ENCODE results near the gene RNF26.

Gene RNF26

GRCh38 chr11:119305556-119306372 is 28.6 kb upstream of the RNF26 start:
- no peak overlapping the region for H3K4me3 ChIP-seq (ENCODE audit: low read depth in 1 of 2, low read length in 2 of 2)
- no peaks in the 10 kb centered on the region for H3K9me3 ChIP-seq (ENCODE audit: control insufficient read depth in 1 of 2, low read length in 2 of 2)
- H3K4me1 ChIP-seq (ENCODE audit: control insufficient read depth in 1 of 2, insufficient read depth in 2 of 2, low read length in 2 of 2): peaks cover 0 to 11% of the 10 kb centered on the region in 2 donors
- H3K36me3 ChIP-seq (ENCODE audit: control insufficient read depth in 1 of 2, insufficient read depth in 2 of 2, low read length in 2 of 2): peaks cover 34 to 57% of the 10 kb centered on the region in 2 donors
- no peak overlapping the region for H3K27ac ChIP-seq (ENCODE audit: low read length)
- H3K27me3 ChIP-seq (ENCODE audit: low read depth, low read length): no peaks in the 10 kb centered on the region

- Histone ChIP-seq H3K27ac (ENCODE audit: low read length) (no peak overlapping the region), H3K4me1 (ENCODE audit: control insufficient read depth in 1 of 2, insufficient read depth in 2 of 2, low read length in 2 of 2) (peaks cover 0 to 7% of the 10 kb centered on the region in 2 donors), H3K36me3 (ENCODE audit: control insufficient read depth in 1 of 2, insufficient read depth in 2 of 2, low read length in 2 of 2) (peaks cover 28 to 64% of the 10 kb centered on the region in 2 donors)
Observed at GRCh38 chr11:119306373-119306890, 27.9 kb upstream of the RNF26 start.

GRCh38 chr11:119307219-119307618 is 27.1 kb upstream of the RNF26 start:
- Histone ChIP-seq H3K36me3 (ENCODE audit: control insufficient read depth in 1 of 2, insufficient read depth in 2 of 2, low read length in 2 of 2) (peaks cover 23 to 67% of the 10 kb centered on the region in 2 donors), H3K4me1 (ENCODE audit: control insufficient read depth in 1 of 2, insufficient read depth in 2 of 2, low read length in 2 of 2) (peaks cover 0 to 7% of the 10 kb centered on the region in 2 donors), H3K4me3 (ENCODE audit: low read depth in 1 of 2, low read length in 2 of 2) (no peak overlapping the region), H3K27ac (ENCODE audit: low read length) (no peak overlapping the region), H3K27me3 (ENCODE audit: low read depth, low read length) (no peaks in the 10 kb centered on the region), H3K9me3 (ENCODE audit: control insufficient read depth in 1 of 2, low read length in 2 of 2) (no peaks in the 10 kb centered on the region)

More at GRCh38 chr11:119306373-119306890, 27.9 kb upstream of the RNF26 start:
- Histone ChIP-seq H3K9me3 (ENCODE audit: control insufficient read depth in 1 of 2, low read length in 2 of 2) (no peaks in the 10 kb centered on the region), H3K4me3 (ENCODE audit: low read depth in 1 of 2, low read length in 2 of 2) (no peak overlapping the region), H3K27me3 (ENCODE audit: low read depth, low read length) (no peaks in the 10 kb centered on the region)

GRCh38 chr11:119307974-119308373 is 26.4 kb upstream of the RNF26 start:
- Histone ChIP-seq H3K27ac (ENCODE audit: low read length) (no peak overlapping the region), H3K27me3 (ENCODE audit: low read depth, low read length) (no peaks in the 10 kb centered on the region), H3K4me1 (ENCODE audit: control insufficient read depth in 1 of 2, insufficient read depth in 2 of 2, low read length in 2 of 2) (peaks cover 0 to 7% of the 10 kb centered on the region in 2 donors), H3K4me3 (ENCODE audit: low read depth in 1 of 2, low read length in 2 of 2) (no peak overlapping the region), H3K9me3 (ENCODE audit: control insufficient read depth in 1 of 2, low read length in 2 of 2) (no peaks in the 10 kb centered on the region), H3K36me3 (ENCODE audit: control insufficient read depth in 1 of 2, insufficient read depth in 2 of 2, low read length in 2 of 2) (peaks cover 19 to 69% of the 10 kb centered on the region in 2 donors)

GRCh38 chr11:119309411-119309810 is 24.9 kb upstream of the RNF26 start:
- peaks cover 0 to 18% of the 10 kb centered on the region in 2 donors for H3K4me1 ChIP-seq (ENCODE audit: control insufficient read depth in 1 of 2, insufficient read depth in 2 of 2, low read length in 2 of 2)
- H3K4me3 ChIP-seq (ENCODE audit: low read depth in 1 of 2, low read length in 2 of 2): no peak overlapping the region
- no peaks in the 10 kb centered on the region for H3K9me3 ChIP-seq (ENCODE audit: control insufficient read depth in 1 of 2, low read length in 2 of 2)
- H3K27ac ChIP-seq (ENCODE audit: low read length): no peak overlapping the region
- H3K36me3 ChIP-seq (ENCODE audit: control insufficient read depth in 1 of 2, insufficient read depth in 2 of 2, low read length in 2 of 2): peaks cover 5 to 65% of the 10 kb centered on the region in 2 donors
- no peaks in the 10 kb centered on the region for H3K27me3 ChIP-seq (ENCODE audit: low read depth, low read length)

- H3K4me1 ChIP-seq (ENCODE audit: control insufficient read depth in 1 of 2, insufficient read depth in 2 of 2, low read length in 2 of 2): peaks cover 0 to 23% of the 10 kb centered on the region in 2 donors
- peaks cover 5 to 67% of the 10 kb centered on the region in 2 donors for H3K36me3 ChIP-seq (ENCODE audit: control insufficient read depth in 1 of 2, insufficient read depth in 2 of 2, low read length in 2 of 2)
- H3K27ac ChIP-seq (ENCODE audit: low read length): no peak overlapping the region
- H3K4me3 ChIP-seq (ENCODE audit: low read depth in 1 of 2, low read length in 2 of 2): no peak overlapping the region
- no peaks in the 10 kb centered on the region for H3K9me3 ChIP-seq (ENCODE audit: control insufficient read depth in 1 of 2, low read length in 2 of 2)
- no peaks in the 10 kb centered on the region for H3K27me3 ChIP-seq (ENCODE audit: low read depth, low read length)
Observed at GRCh38 chr11:119309953-119310681, 24.2 kb upstream of the RNF26 start.

GRCh38 chr11:119310682-119311052 is 23.7 kb upstream of the RNF26 start:
- Histone ChIP-seq H3K36me3 (ENCODE audit: control insufficient read depth in 1 of 2, insufficient read depth in 2 of 2, low read length in 2 of 2) (peaks cover 5 to 62% of the 10 kb centered on the region in 2 donors), H3K27me3 (ENCODE audit: low read depth, low read length) (peaks cover 5% of the 10 kb centered on the region), H3K9me3 (ENCODE audit: control insufficient read depth in 1 of 2, low read length in 2 of 2) (no peaks in the 10 kb centered on the region), H3K4me1 (ENCODE audit: control insufficient read depth in 1 of 2, insufficient read depth in 2 of 2, low read length in 2 of 2) (peaks cover 0 to 23% of the 10 kb centered on the region in 2 donors), H3K27ac (ENCODE audit: low read length) (no peak overlapping the region), H3K4me3 (ENCODE audit: low read depth in 1 of 2, low read length in 2 of 2) (no peak overlapping the region)

- Histone ChIP-seq H3K4me1 (ENCODE audit: control insufficient read depth in 1 of 2, insufficient read depth in 2 of 2, low read length in 2 of 2) (peaks cover 8 to 46% of the 10 kb centered on the region in 2 donors), H3K4me3 (ENCODE audit: low read depth in 1 of 2, low read length in 2 of 2) (peak overlapping the region; percentile 74 to 83), H3K9me3 (ENCODE audit: control insufficient read depth in 1 of 2, low read length in 2 of 2) (no peaks in the 10 kb centered on the region), H3K27ac (ENCODE audit: low read length) (no peak overlapping the region), H3K27me3 (ENCODE audit: low read depth, low read length) (peaks cover 17% of the 10 kb centered on the region), H3K36me3 (ENCODE audit: control insufficient read depth in 1 of 2, insufficient read depth in 2 of 2, low read length in 2 of 2) (peaks cover 5 to 42% of the 10 kb centered on the region in 2 donors)
Observed at GRCh38 chr11:119314726-119315125, 19.6 kb upstream of the RNF26 start.

- peaks cover 5 to 36% of the 10 kb centered on the region in 2 donors for H3K36me3 ChIP-seq (ENCODE audit: control insufficient read depth in 1 of 2, insufficient read depth in 2 of 2, low read length in 2 of 2)
- peaks cover 13 to 51% of the 10 kb centered on the region in 2 donors for H3K4me1 ChIP-seq (ENCODE audit: control insufficient read depth in 1 of 2, insufficient read depth in 2 of 2, low read length in 2 of 2)
- peaks cover 18% of the 10 kb centered on the region for H3K27me3 ChIP-seq (ENCODE audit: low read depth, low read length)
- peak overlapping the region; percentile 74 to 83 for H3K4me3 ChIP-seq (ENCODE audit: low read depth in 1 of 2, low read length in 2 of 2)
- H3K27ac ChIP-seq (ENCODE audit: low read length): peak overlapping the region; percentile 87
- no peaks in the 10 kb centered on the region for H3K9me3 ChIP-seq (ENCODE audit: control insufficient read depth in 1 of 2, low read length in 2 of 2)
Observed at GRCh38 chr11:119315131-119316015, 19.0 kb upstream of the RNF26 start.

- Histone ChIP-seq H3K4me3 (ENCODE audit: low read depth in 1 of 2, low read length in 2 of 2) (peak overlapping the region; percentile 74 to 83), H3K27ac (ENCODE audit: low read length) (peak overlapping the region; percentile 87), H3K27me3 (ENCODE audit: low read depth, low read length) (peaks cover 21% of the 10 kb centered on the region), H3K36me3 (ENCODE audit: control insufficient read depth in 1 of 2, insufficient read depth in 2 of 2, low read length in 2 of 2) (peaks cover 5 to 28% of the 10 kb centered on the region in 2 donors), H3K4me1 (ENCODE audit: control insufficient read depth in 1 of 2, insufficient read depth in 2 of 2, low read length in 2 of 2) (peaks cover 13 to 51% of the 10 kb centered on the region in 2 donors), H3K9me3 (ENCODE audit: control insufficient read depth in 1 of 2, low read length in 2 of 2) (no peaks in the 10 kb centered on the region)
Observed at GRCh38 chr11:119316016-119316728, 18.2 kb upstream of the RNF26 start.

Measured in muscle layer of duodenum (tissue), 2 donors.